Neutrophil (primary cell): ENCODE data around the gene APC2.

ENCODE experiments used
- H3K27ac ChIP-seq: fragments of 200-600 bp; sonication (generic); 2 replicates; pipeline ENCODE4 v1.5.1; 2016; ENCODE audit warnings: mild to moderate bottlenecking, moderate library complexity
- H3K27me3 ChIP-seq: fragments of 200-600 bp; sonication (generic); 2 replicates; pipeline ENCODE4 v1.6.0; 2016; ENCODE audit warnings: mild to moderate bottlenecking
- H3K36me3 ChIP-seq: fragments of 200-600 bp; sonication (generic); 2 replicates; pipeline ENCODE4 v1.5.1; 2017
- H3K4me1 ChIP-seq, 2 experiments: fragments of 200-600 bp in 1 of 2; sonication (generic) in 1 of 2; 1 replicate in 1 of 2; 2 replicates in 1 of 2; pipeline versions ENCODE4 v1.5.1 to v1.6.1; 2013 to 2016; ENCODE audit warnings: low read depth in 1 of 2, low read length in 1 of 2, mild to moderate bottlenecking in 1 of 2, moderate library complexity in 1 of 2; ENCODE audit not compliant: control insufficient read depth in 1 of 2, insufficient read depth in 1 of 2
- H3K4me3 ChIP-seq, 2 experiments: fragments of 200-600 bp in 1 of 2; sonication (generic) in 1 of 2; 1 replicate in 1 of 2; 2 replicates in 1 of 2; pipeline ENCODE4 v1.5.1; 2013 to 2016; ENCODE audit warnings: low read depth in 1 of 2, low read length in 1 of 2, mild to moderate bottlenecking in 1 of 2, moderate library complexity in 1 of 2
- H3K9me3 ChIP-seq: fragments of 200-600 bp; sonication (generic); 2 replicates; pipeline ENCODE4 v1.5.1; 2016
- CTCF ChIP-seq: fragments of 200-600 bp; sonication (generic); IDR thresholded peaks from 2 replicates; pipeline ENCODE4 v1.5.1; 2016; ENCODE audit warnings: antibody characterized with exemption

APC2 gene

GRCh38 chr19:1457031-1457739 lies 7.3 kb downstream of the APC2 start:
- Histone ChIP-seq H3K9me3 (no peaks in the 10 kb centered on the region), H3K36me3 (peaks cover 19% of the 10 kb centered on the region), H3K4me1 (peaks cover 4 to 7% of the 10 kb centered on the region in 2 experiments), H3K4me3 (no peak overlapping the region), H3K27ac (no peak overlapping the region), H3K27me3 (peaks cover 81% of the 10 kb centered on the region)
- no peak for TF ChIP-seq CTCF

DNA sequence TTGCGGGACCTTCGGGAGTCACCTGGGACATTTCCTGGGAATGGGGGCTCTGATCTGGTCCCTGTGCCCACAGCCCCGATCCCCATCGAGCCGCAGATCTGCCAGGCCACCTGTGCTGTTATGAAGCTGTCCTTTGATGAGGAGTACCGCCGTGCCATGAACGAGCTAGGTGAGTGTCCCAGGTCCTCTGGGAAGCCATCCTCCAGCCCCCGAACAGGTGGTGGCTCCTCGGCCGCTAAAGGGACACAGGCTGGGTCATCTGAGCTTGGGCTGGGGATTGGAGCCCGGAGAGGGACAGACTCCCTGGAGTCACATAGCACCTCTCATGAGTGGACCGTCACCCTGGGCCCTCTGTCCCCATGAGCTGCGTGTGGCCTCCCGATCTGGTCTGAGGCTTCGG lies 8.0 kb downstream of the APC2 start:
- H3K4me1 ChIP-seq, result peaks cover 4 to 7% of the 10 kb centered on the region in 2 experiments

DNA sequence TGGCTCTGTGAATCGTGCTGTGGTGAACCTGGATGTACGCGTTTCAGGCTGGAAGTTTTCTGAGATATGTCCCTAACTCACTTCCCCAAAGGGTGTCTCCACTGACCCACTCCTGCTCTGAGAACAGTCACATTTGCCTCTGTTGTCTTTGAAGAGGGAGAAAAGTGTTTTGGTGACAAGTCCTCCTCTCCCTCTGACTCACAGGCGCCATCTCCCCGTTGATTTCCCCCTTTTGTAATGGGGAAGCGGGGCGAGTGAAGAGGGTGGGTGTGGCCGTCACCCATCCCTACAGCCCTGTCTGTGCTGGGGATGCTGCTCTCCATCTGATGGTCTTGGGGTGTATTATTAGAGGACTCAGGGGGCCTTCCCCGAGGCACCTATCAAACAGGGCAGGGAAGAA lies 9.6 kb downstream of the APC2 start:
- peaks cover 67% of the 10 kb centered on the region for H3K27me3 ChIP-seq
- H3K4me3 ChIP-seq, result no peak overlapping the region
- no peaks in the 10 kb centered on the region for H3K9me3 ChIP-seq
- peaks cover 19% of the 10 kb centered on the region for H3K36me3 ChIP-seq
- TF ChIP-seq CTCF, result no peak
- H3K27ac ChIP-seq, result no peak overlapping the region
- H3K4me1 ChIP-seq, result peaks cover 4 to 7% of the 10 kb centered on the region in 2 experiments

More for the DNA sequence above, 8.0 kb downstream of the APC2 start:
- peaks cover 19% of the 10 kb centered on the region for H3K36me3 ChIP-seq
- H3K9me3 ChIP-seq, result no peaks in the 10 kb centered on the region
- no peak overlapping the region for H3K27ac ChIP-seq
- H3K27me3 ChIP-seq, result peaks cover 74% of the 10 kb centered on the region
- no peak for TF ChIP-seq CTCF
- no peak overlapping the region for H3K4me3 ChIP-seq

DNA sequence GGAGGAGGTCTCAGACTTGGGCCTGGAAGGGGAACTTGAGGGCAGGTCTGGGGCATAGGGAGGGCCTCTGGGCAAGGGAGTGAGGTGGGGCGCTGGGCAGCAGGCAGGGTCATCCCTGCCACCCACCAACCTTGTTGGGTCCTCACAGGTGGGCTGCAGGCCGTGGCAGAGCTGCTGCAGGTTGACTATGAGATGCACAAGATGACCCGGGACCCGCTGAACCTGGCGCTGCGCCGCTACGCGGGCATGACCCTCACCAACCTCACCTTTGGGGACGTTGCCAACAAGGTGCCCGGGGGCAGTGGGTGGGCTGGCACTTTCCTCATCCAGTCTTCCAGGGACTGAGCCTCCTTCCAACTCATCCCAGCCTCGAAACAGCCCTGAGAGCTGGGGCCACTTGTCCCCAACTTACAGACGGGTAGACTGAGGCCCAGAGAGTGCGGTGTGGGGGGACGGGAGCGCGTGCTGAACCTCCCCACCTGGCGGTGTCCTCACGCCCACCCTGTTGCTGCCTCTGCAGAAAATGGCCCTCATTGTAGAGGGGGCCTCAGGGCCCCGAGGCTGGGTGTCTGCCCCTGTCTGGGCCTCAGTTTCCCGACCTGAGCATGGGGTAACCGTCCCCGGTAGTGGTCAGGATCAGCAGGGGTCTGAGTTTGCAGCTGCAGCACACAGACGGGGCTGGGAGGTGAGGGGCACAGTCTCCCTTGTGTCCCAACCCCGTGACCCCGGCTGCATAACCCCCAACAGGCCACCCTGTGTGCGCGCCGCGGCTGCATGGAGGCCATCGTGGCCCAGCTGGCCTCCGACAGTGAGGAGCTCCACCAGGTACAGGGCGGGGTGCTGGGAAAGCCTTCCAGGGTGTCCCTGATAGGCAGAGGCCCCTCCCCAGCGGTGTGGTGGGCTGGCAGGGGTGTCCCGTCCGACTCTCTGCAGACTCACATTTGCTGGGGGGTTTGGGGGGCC lies 10.4 kb downstream of the APC2 start:
- Histone ChIP-seq H3K36me3 (peaks cover 19% of the 10 kb centered on the region), H3K4me3 (no peak overlapping the region), H3K27me3 (peaks cover 67% of the 10 kb centered on the region), H3K27ac (no peak overlapping the region), H3K9me3 (no peaks in the 10 kb centered on the region), H3K4me1 (peaks cover 1 to 3% of the 10 kb centered on the region in 2 experiments)
- TF ChIP-seq CTCF, result no peak

- Histone ChIP-seq H3K27ac (no peak overlapping the region), H3K36me3 (peaks cover 19% of the 10 kb centered on the region), H3K9me3 (no peaks in the 10 kb centered on the region), H3K4me3 (no peak overlapping the region), H3K4me1 (peaks cover 0 to 6% of the 10 kb centered on the region in 2 experiments), H3K27me3 (peaks cover 67% of the 10 kb centered on the region)
- TF ChIP-seq CTCF, result no peak
Measured at GRCh38 chr19:1461862-1462261, 11.9 kb downstream of the APC2 start.
